ENCODE data around the gene MRGPRG. TPM values are rescaled to one million over a fixed set of nuclear protein-coding genes. Genes with fewer than 3 reads are reported as not detected.

The MRGPRG gene
- total and polyA plus RNA-seq, 10 donors: not detected

DNA sequence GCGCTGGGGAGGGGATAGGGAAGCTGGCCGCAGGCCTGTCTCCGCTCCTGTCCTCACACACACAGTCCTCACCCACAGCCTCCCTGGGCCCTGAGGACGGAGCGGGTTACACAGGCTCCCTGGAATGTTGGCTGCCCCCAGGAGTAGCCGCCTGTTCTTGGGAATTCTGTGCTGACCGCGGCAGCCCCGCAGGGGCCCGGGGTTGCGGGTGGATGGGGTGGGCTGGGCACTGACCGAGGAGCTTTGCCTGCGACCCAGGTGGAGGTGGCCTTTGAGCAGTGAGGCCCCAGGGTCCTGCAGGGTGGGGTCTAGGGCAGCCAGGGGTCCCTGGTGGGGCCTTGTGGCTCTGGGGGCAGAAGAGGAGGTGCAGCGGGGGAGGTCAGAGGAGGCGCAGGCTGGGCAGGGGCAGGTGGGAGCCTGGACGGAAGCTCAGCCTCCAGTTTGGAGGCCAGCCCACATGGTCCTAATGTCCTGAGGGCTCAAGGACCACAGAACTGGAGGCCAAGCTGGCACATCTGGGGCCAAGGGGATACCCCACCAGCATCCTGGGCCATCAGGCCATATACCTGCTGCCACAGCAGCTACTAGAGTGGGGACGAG lies 6.6 kb upstream of the MRGPRG start:
- WGBS, 5 donors: 81 to 96% (median 88%) methylated on average over 15 to 17 of the region's 17 CpGs
- H3K4me1 ChIP-seq: peaks cover 0 to 16% (median 0%) of the 10 kb centered on the region in 6 donors
- H3K4me3 ChIP-seq: no peak overlapping the region
- no peak overlapping the region for H3K27ac ChIP-seq
- no peaks in the 10 kb centered on the region for H3K9me3 ChIP-seq
- peaks cover 0 to 80% (median 8%) of the 10 kb centered on the region in 7 donors for H3K27me3 ChIP-seq (replicated peaks in 1 of 7)
- no peak for TF ChIP-seq POLR2AphosphoS5 (IDR thresholded peaks at IDR 0.05)
- no peak for TF ChIP-seq POLR2A (IDR thresholded peaks at IDR 0.05)
- TF ChIP-seq, protein P1, sequence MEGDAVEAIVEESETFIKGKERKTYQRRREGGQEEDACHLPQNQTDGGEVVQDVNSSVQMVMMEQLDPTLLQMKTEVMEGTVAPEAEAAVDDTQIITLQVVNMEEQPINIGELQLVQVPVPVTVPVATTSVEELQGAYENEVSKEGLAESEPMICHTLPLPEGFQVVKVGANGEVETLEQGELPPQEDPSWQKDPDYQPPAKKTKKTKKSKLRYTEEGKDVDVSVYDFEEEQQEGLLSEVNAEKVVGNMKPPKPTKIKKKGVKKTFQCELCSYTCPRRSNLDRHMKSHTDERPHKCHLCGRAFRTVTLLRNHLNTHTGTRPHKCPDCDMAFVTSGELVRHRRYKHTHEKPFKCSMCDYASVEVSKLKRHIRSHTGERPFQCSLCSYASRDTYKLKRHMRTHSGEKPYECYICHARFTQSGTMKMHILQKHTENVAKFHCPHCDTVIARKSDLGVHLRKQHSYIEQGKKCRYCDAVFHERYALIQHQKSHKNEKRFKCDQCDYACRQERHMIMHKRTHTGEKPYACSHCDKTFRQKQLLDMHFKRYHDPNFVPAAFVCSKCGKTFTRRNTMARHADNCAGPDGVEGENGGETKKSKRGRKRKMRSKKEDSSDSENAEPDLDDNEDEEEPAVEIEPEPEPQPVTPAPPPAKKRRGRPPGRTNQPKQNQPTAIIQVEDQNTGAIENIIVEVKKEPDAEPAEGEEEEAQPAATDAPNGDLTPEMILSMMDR (IDR thresholded peaks at IDR 0.05 in 8 of 11, conservative IDR thresholded peaks at IDR 0.05 in 3 of 11): no peak
- intact Hi-C loops (cut with DNase I; ENCODE audit: low total_unique reads): no loop called here
- H3K36me3 ChIP-seq: no peaks in the 10 kb centered on the region
- DNase-seq: peak; percentile 70

DNA sequence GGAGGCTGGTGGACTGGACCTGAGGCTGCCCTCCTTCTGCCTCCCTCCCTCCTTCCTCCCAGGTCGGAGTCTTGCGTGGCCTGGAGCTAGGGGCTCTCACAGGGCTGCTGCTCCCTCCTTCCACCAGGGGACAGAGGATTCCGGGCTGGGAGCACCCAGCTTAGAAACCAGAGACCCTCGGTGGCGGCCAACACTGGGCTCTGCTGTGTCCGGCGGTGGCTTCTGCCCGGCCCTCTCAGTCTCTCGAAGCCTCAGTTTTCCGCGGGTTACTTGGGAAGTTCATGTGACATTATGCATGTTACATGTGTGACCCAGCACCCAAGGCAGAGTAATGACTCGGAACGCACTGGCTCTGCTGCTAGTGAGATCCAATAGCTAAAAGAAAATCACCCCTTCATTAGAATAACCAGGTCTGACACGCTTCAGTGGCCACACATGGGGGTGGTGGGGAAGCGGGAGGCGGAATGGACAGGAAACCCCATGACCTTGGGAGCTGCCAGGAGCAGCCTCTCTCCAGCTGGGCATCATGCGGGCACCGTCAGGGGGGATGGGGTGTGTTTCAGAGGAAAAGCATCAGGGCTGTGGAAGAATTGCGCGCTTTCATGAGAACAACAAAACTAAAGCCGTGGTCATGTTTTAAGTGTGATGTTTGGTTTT lies 5.9 kb upstream of the MRGPRG start:
- peak; percentile 76 for DNase-seq
- Histone ChIP-seq H3K4me1 (peaks cover 0 to 16% (median 0%) of the 10 kb centered on the region in 6 donors), H3K27me3 (replicated peaks in 1 of 7) (peaks cover 0 to 75% (median 8%) of the 10 kb centered on the region in 7 donors), H3K4me3 (no peak overlapping the region), H3K27ac (no peak overlapping the region), H3K9me3 (no peaks in the 10 kb centered on the region), H3K36me3 (no peaks in the 10 kb centered on the region)
- intact Hi-C loops (cut with DNase I; ENCODE audit: low total_unique reads): no loop called here
- TF ChIP-seq POLR2AphosphoS5 (IDR thresholded peaks at IDR 0.05) (peak in 1 of 3 donors; percentile 30), POLR2A (IDR thresholded peaks at IDR 0.05) (no peak)
- TF ChIP-seq, protein P1 (IDR thresholded peaks at IDR 0.05 in 8 of 11, conservative IDR thresholded peaks at IDR 0.05 in 3 of 11): no peak
- WGBS, 5 donors: 72 to 78% (median 73%) methylated on average over 21 of the region's 21 CpGs

DNA sequence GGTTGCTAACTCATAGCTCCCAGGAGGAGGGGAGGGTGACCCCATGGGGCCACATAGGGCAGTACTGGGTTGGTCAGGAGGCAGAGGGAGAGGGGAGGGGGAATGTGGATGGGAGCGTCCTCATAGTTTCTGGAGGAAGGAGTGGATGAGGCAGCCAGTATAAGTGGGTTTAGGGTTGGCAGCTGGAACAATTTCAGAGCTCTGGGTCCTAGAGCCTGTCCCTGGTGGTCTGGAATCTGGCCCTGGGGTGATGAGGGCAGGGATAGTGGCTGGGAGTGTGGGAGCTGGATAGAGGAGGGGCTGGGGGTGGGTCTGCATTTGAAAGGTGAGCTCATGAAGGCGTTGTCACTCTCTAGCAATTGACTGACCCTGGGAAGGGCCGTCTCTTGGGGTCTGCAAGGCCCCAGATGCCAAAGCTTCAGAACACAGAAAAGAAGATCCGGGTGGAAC lies 5.3 kb upstream of the MRGPRG start:
- TF ChIP-seq, protein P1 (IDR thresholded peaks at IDR 0.05 in 8 of 11, conservative IDR thresholded peaks at IDR 0.05 in 3 of 11): no peak
- TF ChIP-seq POLR2A (IDR thresholded peaks at IDR 0.05) (no peak), POLR2AphosphoS5 (IDR thresholded peaks at IDR 0.05) (no peak)
- intact Hi-C loops (cut with DNase I; ENCODE audit: low total_unique reads): no loop called here
- 71 to 89% (median 78%) methylated on average over 4 of the region's 4 CpGs for WGBS, 5 donors
- peaks cover 0 to 78% (median 6%) of the 10 kb centered on the region in 7 donors for H3K27me3 ChIP-seq (replicated peaks in 1 of 7)
- no peak overlapping the region for H3K4me3 ChIP-seq
- no peak overlapping the region for H3K27ac ChIP-seq
- no peaks in the 10 kb centered on the region for H3K9me3 ChIP-seq
- H3K4me1 ChIP-seq: peaks cover 0 to 16% (median 0%) of the 10 kb centered on the region in 6 donors
- DNase-seq: no peak
- no peaks in the 10 kb centered on the region for H3K36me3 ChIP-seq

Measured in spleen (tissue), 11 donors.